HepG2 (cell line): ENCODE measurements around the gene MTM1. TPM values are rescaled to one million over a fixed set of nuclear protein-coding genes. Genes with fewer than 3 reads are reported as not detected.

Experiments
- ATAC-seq: fragments of 200-7000 bp; cut with Tn5 transposase; 3 replicates; pipeline ENCODE4 v1.9.1; 2020; ENCODE audit warnings: mild to moderate bottlenecking, moderate library complexity
- BruUV-seq: library from RNA; stranded (reverse); fragments of 400-500 nt; replicated peaks from 2 replicates; lab custom pipeline; 2021; lab: Mats Ljungman, UMichigan
- CTCF ChIA-PET: fragments of 300-600 bp; formaldehyde crosslinking; extraction: SDS; loops from one replicate; lab custom pipeline; 2021; ENCODE audit warnings: low total read pairs, inconsistent platforms, low intra/inter-chr PET ratio; lab: Yijun Ruan, JAX
- POLR2A ChIA-PET: fragments of 350-600 bp; sonication (Branson Sonifier 250); formaldehyde crosslinking; loops from one replicate; lab custom pipeline; 2020; ENCODE audit warnings: antibody characterized with exemption, inconsistent platforms; lab: Yijun Ruan, JAX
- DNase-seq: peaks from one replicate; pipeline ENCODE4 v3.0.0-alpha.2; 2015; ENCODE audit warnings: low spot score
- FAIRE-seq: peaks from 3 replicates; lab custom pipeline; 2011; peaks lifted over from hg19 to GRCh38; lab: Jason Lieb, UNC
- H2AFZ ChIP-seq: one replicate; pipeline ENCODE4 v1.6.1; 2011; ENCODE audit warnings: low read length, inconsistent platforms
- H3K27ac ChIP-seq: fragments of 300-600 bp; 3 replicates; pipeline ENCODE4 v1.8.0; 2011; ENCODE audit warnings: mixed run types, mild to moderate bottlenecking, mixed read lengths, low read length, inconsistent platforms; ENCODE audit not compliant: insufficient read depth; ENCODE audit errors: extremely low read length
- H3K27me3 ChIP-seq, 2 experiments: fragments of 200-600 bp in 1 of 2; 2 replicates in 1 of 2; 3 replicates in 1 of 2; pipeline versions ENCODE4 v1.6.0 to v1.8.0; 2011; ENCODE audit warnings: low read length in 2 of 2, mild to moderate bottlenecking in 2 of 2, moderate library complexity in 2 of 2, inconsistent platforms in 1 of 2; ENCODE audit not compliant: insufficient read depth in 2 of 2, control insufficient read depth in 1 of 2
- H3K36me3 ChIP-seq, 2 experiments: fragments of 200-600 bp in 1 of 2; replicated peaks in 1 of 2; 2 replicates in 1 of 2; 3 replicates in 1 of 2; pipeline versions ENCODE4 v1.5.1 to v1.8.0; 2011; ENCODE audit warnings: low read length in 2 of 2, inconsistent platforms in 1 of 2; ENCODE audit not compliant: insufficient read depth in 2 of 2, control insufficient read depth in 1 of 2
- H3K4me1 ChIP-seq: 2 replicates; pipeline ENCODE4 v1.5.1; 2012; ENCODE audit warnings: low read length, inconsistent platforms; ENCODE audit not compliant: insufficient read depth
- H3K4me2 ChIP-seq: 2 replicates; pipeline ENCODE4 v1.6.0; 2011; ENCODE audit warnings: low read depth, low read length, inconsistent platforms
- H3K4me3 ChIP-seq, 3 experiments: fragments of 200-600 bp in 1 of 3; sonication (generic), shearing (Covaris generic) in 1 of 3; replicated peaks in 1 of 3; 2 replicates each; pipeline ENCODE4 v1.5.1; 2011 to 2016; ENCODE audit warnings: low read length in 3 of 3, inconsistent platforms in 2 of 3, low read depth in 2 of 3, mild to moderate bottlenecking in 2 of 3, control low read depth in 1 of 3, mixed read lengths in 1 of 3; ENCODE audit not compliant: insufficient read depth in 1 of 3
- H3K79me2 ChIP-seq: one replicate; pipeline ENCODE4 v1.6.1; 2011; ENCODE audit warnings: low read length, inconsistent platforms; ENCODE audit not compliant: insufficient read depth
- H3K9ac ChIP-seq: 2 replicates; pipeline ENCODE4 v1.6.0; 2011; ENCODE audit warnings: mild to moderate bottlenecking, low read depth, low read length, inconsistent platforms; ENCODE audit not compliant: insufficient read depth
- H3K9me3 ChIP-seq: 2 replicates; pipeline ENCODE4 v1.5.1; 2012; ENCODE audit warnings: mild to moderate bottlenecking, low read length
- H4K20me1 ChIP-seq: 2 replicates; pipeline ENCODE4 v1.6.0; 2011; ENCODE audit warnings: inconsistent platforms, mild to moderate bottlenecking, low read length, moderate library complexity; ENCODE audit not compliant: insufficient read depth
- SP1 ChIP-seq, 2 experiments: fragments of 450-650 bp in 1 of 2; sonication (generic) in 1 of 2; formaldehyde crosslinking in 1 of 2; IDR thresholded peaks; 2 replicates each; pipeline versions ENCODE4 v1.4.0 to v1.6.1; 2016 to 2020; ENCODE audit warnings: missing genetic modification reagents in 1 of 2
- ZNF430 ChIP-seq: sonication (generic); formaldehyde crosslinking; IDR thresholded peaks from 2 replicates; pipeline ENCODE4 v1.9.0; 2021; ENCODE audit warnings: mild to moderate bottlenecking, missing genetic modification reagents
- ZNF629 ChIP-seq: sonication (generic); formaldehyde crosslinking; conservative IDR thresholded peaks from 2 replicates; pipeline ENCODE4 v1.5.0; 2020; ENCODE audit warnings: missing genetic modification reagents
- WGBS: methylation state at CpG from one replicate; pipeline ENCODE4 v1.1.6; 2017; ENCODE audit warnings: low lambda C conversion rate; 5-methylcytosine and 5-hydroxymethylcytosine counted together
- in situ Hi-C: cut with HindIII; loops from 2 replicates; pipeline ENCODE4 v1.10.0; 2017; ENCODE audit warnings: low pct_unique_long_range_greater_than_20kb; ENCODE audit not compliant: extremely low pct_ligation_motif_present
- intact Hi-C: fragments of 100-400 bp; cut with micrococcal nuclease; formaldehyde crosslinking; loops from one replicate; pipeline ENCODE4 v1.10.0; 2022; ENCODE audit not compliant: unreplicated experiment
- polyA plus RNA-seq, 8 experiments: library from polyadenylated mRNA; depleted of rRNA in 3 of 8; stranded (reverse) in 7 of 8; unstranded in 1 of 8; fragments of >200 nt; fragmentation: Illumina TruSeq in 4 of 8; extraction: Trizol in 4 of 8; gene quantifications; 2 replicates each; pipeline versions ENCODE4 v1.2.1 to v1.2.3, GENCODE V29; 2011 to 2016; ENCODE audit warnings: low read depth in 4 of 8, missing spikeins in 1 of 8, mixed read lengths in 1 of 8; ENCODE audit not compliant: insufficient read depth in 1 of 8
- total RNA-seq, 5 experiments: library from RNA; depleted of rRNA; stranded (reverse); fragments of >200 nt; fragmentation: Illumina TruSeq; extraction: Trizol; gene quantifications; 2 replicates each; pipeline ENCODE4 v1.2.3, GENCODE V29; 2016; ENCODE audit warnings: low read depth in 1 of 5
- TF ChIP-seq, protein P1 (sequence below): sonication (generic); formaldehyde crosslinking; conservative IDR thresholded peaks from 2 replicates; pipeline ENCODE4 v1.4.0; 2020; ENCODE audit warnings: missing genetic modification reagents
- TF ChIP-seq, protein P2 (sequence below): sonication (generic); formaldehyde crosslinking; IDR thresholded peaks from 2 replicates; pipeline ENCODE4 v1.4.0; 2020; ENCODE audit warnings: missing genetic modification reagents
- TF ChIP-seq, protein P3 (sequence below): sonication (generic); formaldehyde crosslinking; IDR thresholded peaks from 2 replicates; pipeline ENCODE4 v1.5.0; 2020; ENCODE audit warnings: missing genetic modification reagents

MTM1 gene
- total and polyA plus RNA-seq, 2 of the 13 experiments (the other 11 are each of a cell fraction or from before 2014, with no cell fraction given), result 12.0 to 15.2 TPM

DNA sequence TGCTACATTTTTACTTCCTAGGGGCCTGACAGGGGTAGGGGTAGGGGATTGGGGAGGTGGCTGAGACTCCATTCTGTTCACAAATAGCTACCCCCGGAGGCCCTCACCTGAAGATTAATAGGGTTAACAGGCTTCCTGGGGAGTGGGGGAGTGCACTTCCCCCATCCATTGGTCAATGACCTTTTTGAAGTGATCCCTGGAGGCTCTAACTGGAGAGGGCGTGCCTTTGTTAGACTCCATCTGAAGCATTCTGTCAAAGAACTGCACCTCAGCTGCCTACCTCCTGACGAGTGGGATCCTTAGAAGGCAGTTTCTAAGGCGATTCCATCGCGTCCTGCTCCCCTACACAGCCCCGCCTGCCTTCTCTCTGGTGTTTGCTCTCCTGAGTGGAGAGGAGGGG, 10.0 kb upstream of the MTM1 start (continued):
- TF ChIP-seq, protein P1, sequence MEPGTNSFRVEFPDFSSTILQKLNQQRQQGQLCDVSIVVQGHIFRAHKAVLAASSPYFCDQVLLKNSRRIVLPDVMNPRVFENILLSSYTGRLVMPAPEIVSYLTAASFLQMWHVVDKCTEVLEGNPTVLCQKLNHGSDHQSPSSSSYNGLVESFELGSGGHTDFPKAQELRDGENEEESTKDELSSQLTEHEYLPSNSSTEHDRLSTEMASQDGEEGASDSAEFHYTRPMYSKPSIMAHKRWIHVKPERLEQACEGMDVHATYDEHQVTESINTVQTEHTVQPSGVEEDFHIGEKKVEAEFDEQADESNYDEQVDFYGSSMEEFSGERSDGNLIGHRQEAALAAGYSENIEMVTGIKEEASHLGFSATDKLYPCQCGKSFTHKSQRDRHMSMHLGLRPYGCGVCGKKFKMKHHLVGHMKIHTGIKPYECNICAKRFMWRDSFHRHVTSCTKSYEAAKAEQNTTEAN, result no peak
- no peak for TF ChIP-seq ZNF430 (CRISPR knock-in tag)
- TF ChIP-seq, protein P2, sequence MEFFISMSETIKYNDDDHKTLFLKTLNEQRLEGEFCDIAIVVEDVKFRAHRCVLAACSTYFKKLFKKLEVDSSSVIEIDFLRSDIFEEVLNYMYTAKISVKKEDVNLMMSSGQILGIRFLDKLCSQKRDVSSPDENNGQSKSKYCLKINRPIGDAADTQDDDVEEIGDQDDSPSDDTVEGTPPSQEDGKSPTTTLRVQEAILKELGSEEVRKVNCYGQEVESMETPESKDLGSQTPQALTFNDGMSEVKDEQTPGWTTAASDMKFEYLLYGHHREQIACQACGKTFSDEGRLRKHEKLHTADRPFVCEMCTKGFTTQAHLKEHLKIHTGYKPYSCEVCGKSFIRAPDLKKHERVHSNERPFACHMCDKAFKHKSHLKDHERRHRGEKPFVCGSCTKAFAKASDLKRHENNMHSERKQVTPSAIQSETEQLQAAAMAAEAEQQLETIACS (CRISPR knock-in tag), result no peak
- TF ChIP-seq, all 625 proteins: peak for 0

DNA sequence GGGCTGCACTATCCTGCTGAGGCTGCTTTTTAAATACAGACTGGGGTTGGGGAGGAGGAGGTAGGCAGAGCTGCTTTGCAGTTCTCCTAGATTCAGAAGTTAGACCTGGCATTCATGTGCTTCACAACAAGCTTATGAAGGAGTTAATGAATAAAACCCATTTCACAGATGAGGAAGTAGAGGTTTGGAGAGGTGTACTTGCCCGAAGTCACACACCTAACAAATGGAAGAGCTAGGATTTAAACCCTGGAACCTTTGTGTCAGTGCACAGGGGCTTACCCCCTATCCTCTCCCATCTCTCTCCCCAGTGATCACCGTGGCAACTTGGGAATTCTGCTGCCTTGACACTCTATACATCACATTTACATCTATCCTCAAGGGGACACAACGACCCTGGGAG, 3.6 kb upstream of the MTM1 start:
- no peak for FAIRE-seq

More for the DNA sequence above, 3.6 kb upstream of the MTM1 start:
- Histone ChIP-seq H3K9me3 (no peaks in the 10 kb centered on the region), H3K9ac (no peak overlapping the region), H3K36me3 (no peaks in the 10 kb centered on the region), H2AFZ (no peak overlapping the region), H3K4me1 (peaks cover 33% of the 10 kb centered on the region), H3K27me3 (no peaks in the 10 kb centered on the region; a peak in 1 of 5 replicates), H3K4me2 (no peak overlapping the region), H3K27ac (no peak overlapping the region), H3K4me3 (no peak overlapping the region), H3K79me2 (peaks cover 13% of the 10 kb centered on the region), H4K20me1 (no peaks in the 10 kb centered on the region)
- WGBS, result 63% methylated on average over 3 of the region's 3 CpGs
- no TSS peak for BruUV-seq
- TF ChIP-seq ZNF629 (CRISPR knock-in tag), result peak; percentile 72
- TF ChIP-seq SP1 (IDR thresholded peaks at IDR 0.05), result no peak
- no peak for TF ChIP-seq SP1 (CRISPR knock-in tag; IDR thresholded peaks at IDR 0.05)
- TF ChIP-seq, protein P3, sequence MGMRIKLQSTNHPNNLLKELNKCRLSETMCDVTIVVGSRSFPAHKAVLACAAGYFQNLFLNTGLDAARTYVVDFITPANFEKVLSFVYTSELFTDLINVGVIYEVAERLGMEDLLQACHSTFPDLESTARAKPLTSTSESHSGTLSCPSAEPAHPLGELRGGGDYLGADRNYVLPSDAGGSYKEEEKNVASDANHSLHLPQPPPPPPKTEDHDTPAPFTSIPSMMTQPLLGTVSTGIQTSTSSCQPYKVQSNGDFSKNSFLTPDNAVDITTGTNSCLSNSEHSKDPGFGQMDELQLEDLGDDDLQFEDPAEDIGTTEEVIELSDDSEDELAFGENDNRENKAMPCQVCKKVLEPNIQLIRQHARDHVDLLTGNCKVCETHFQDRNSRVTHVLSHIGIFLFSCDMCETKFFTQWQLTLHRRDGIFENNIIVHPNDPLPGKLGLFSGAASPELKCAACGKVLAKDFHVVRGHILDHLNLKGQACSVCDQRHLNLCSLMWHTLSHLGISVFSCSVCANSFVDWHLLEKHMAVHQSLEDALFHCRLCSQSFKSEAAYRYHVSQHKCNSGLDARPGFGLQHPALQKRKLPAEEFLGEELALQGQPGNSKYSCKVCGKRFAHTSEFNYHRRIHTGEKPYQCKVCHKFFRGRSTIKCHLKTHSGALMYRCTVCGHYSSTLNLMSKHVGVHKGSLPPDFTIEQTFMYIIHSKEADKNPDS (CRISPR knock-in tag), result no peak
- DNase-seq (no peak), ATAC-seq (no peak)
- intact Hi-C loops (no loop called here), in situ Hi-C loops (no loop called here)
- ChIA-PET POLR2A (no interaction called here), CTCF (no interaction called here)
